ENCODE results near the gene TMTC1.

Gene TMTC1

GRCh38 chr12:29732191-29732590 lies 51.6 kb downstream of the TMTC1 start:
- in situ Hi-C loops (cut with MboI; ENCODE audit: low sequenced_read_pairs, unreplicated experiment), result no loop called here
- no peak for TF ChIP-seq CTCF (IDR thresholded peaks at IDR 0.05; ENCODE audit: borderline replicate concordance, control extremely low read depth, extremely low read depth, insufficient read depth, missing control alignments)
- no peak for DNase-seq (ENCODE audit: low spot score)

- DNase-seq (ENCODE audit: low spot score), result no peak
- in situ Hi-C loops (cut with MboI; ENCODE audit: low sequenced_read_pairs, unreplicated experiment), result no loop called here
- no peak for TF ChIP-seq CTCF (IDR thresholded peaks at IDR 0.05; ENCODE audit: borderline replicate concordance, control extremely low read depth, extremely low read depth, insufficient read depth, missing control alignments)
Observed at GRCh38 chr12:29731591-29731990, 52.2 kb downstream of the TMTC1 start.

GRCh38 chr12:29730481-29730880 lies 53.3 kb downstream of the TMTC1 start:
- no peak for TF ChIP-seq CTCF (IDR thresholded peaks at IDR 0.05; ENCODE audit: borderline replicate concordance, control extremely low read depth, extremely low read depth, insufficient read depth, missing control alignments)
- in situ Hi-C loops (cut with MboI; ENCODE audit: low sequenced_read_pairs, unreplicated experiment), result no loop called here
- no peak for DNase-seq (ENCODE audit: low spot score)

- in situ Hi-C loops (cut with MboI; ENCODE audit: low sequenced_read_pairs, unreplicated experiment), result no loop called here
- no peak for TF ChIP-seq CTCF (IDR thresholded peaks at IDR 0.05; ENCODE audit: borderline replicate concordance, control extremely low read depth, extremely low read depth, insufficient read depth, missing control alignments)
- DNase-seq (ENCODE audit: low spot score), result no peak
Observed at GRCh38 chr12:29728030-29728429, 55.7 kb downstream of the TMTC1 start.

- no peak for DNase-seq (ENCODE audit: low spot score)
- no peak for TF ChIP-seq CTCF (IDR thresholded peaks at IDR 0.05; ENCODE audit: borderline replicate concordance, control extremely low read depth, extremely low read depth, insufficient read depth, missing control alignments)
- in situ Hi-C loops (cut with MboI; ENCODE audit: low sequenced_read_pairs, unreplicated experiment), result no loop called here
Observed at GRCh38 chr12:29726741-29727348, 56.9 kb downstream of the TMTC1 start.

GRCh38 chr12:29726321-29726692 lies 57.4 kb downstream of the TMTC1 start:
- no peak for DNase-seq (ENCODE audit: low spot score)
- no peak for TF ChIP-seq CTCF (IDR thresholded peaks at IDR 0.05; ENCODE audit: borderline replicate concordance, control extremely low read depth, extremely low read depth, insufficient read depth, missing control alignments)
- in situ Hi-C loops (cut with MboI; ENCODE audit: low sequenced_read_pairs, unreplicated experiment), result no loop called here
